ENCODE data around the gene LGR6.
"Not testable (repeated sequence)": the region's sequence is repeated elsewhere in the genome, so short reads cannot be mapped to it uniquely, and the experiment has no call there.

Gene LGR6

GRCh38 chr1:202242080-202242419 lies 48.5 kb downstream of the LGR6 start:
- no peak for DNase-seq
- no peak for ATAC-seq

- DNase-seq: no peak
- no peak for ATAC-seq
Observed at GRCh38 chr1:202243006-202243405, 49.4 kb downstream of the LGR6 start.

GRCh38 chr1:202244841-202245261 lies 51.3 kb downstream of the LGR6 start:
- no peak for DNase-seq
- no peak for ATAC-seq

GRCh38 chr1:202245391-202245790 lies 51.8 kb downstream of the LGR6 start:
- DNase-seq: no peak
- ATAC-seq: no peak

GRCh38 chr1:202247104-202247503 lies 53.5 kb downstream of the LGR6 start:
- no peak for ATAC-seq

GRCh38 chr1:202247837-202248795 lies 54.5 kb downstream of the LGR6 start:
- ATAC-seq: no peak
- no peak for DNase-seq

More at GRCh38 chr1:202247104-202247503, 53.5 kb downstream of the LGR6 start:
- DNase-seq: no peak

- no peak for DNase-seq
- no peak for ATAC-seq
Observed at GRCh38 chr1:202248861-202249260, 55.3 kb downstream of the LGR6 start.

GRCh38 chr1:202249436-202249835 lies 55.8 kb downstream of the LGR6 start:
- ATAC-seq (no peak), DNase-seq (no peak)

- no peak for ATAC-seq
- DNase-seq: no peak
Observed at GRCh38 chr1:202249846-202250245, 56.2 kb downstream of the LGR6 start.

- ATAC-seq (no peak), DNase-seq (no peak)
Observed at GRCh38 chr1:202250982-202251381, 57.4 kb downstream of the LGR6 start.

GRCh38 chr1:202251424-202252256 lies 58.0 kb downstream of the LGR6 start:
- DNase-seq: no peak
- ATAC-seq: no peak

GRCh38 chr1:202252271-202252670 lies 58.7 kb downstream of the LGR6 start:
- no peak for DNase-seq
- ATAC-seq: no peak

GRCh38 chr1:202254454-202255252 lies 61.1 kb downstream of the LGR6 start:
- ATAC-seq (no peak), DNase-seq (no peak)

- no peak for ATAC-seq
Observed at GRCh38 chr1:202255343-202255742, 61.7 kb downstream of the LGR6 start.

GRCh38 chr1:202259705-202260104 lies 66.1 kb downstream of the LGR6 start:
- no peak for ATAC-seq

More at GRCh38 chr1:202255343-202255742, 61.7 kb downstream of the LGR6 start:
- no peak for DNase-seq

GRCh38 chr1:202261209-202261958 lies 67.8 kb downstream of the LGR6 start:
- DNase-seq, ATAC-seq: not testable (repeated sequence)

More at GRCh38 chr1:202259705-202260104, 66.1 kb downstream of the LGR6 start:
- no peak for DNase-seq

GRCh38 chr1:202263628-202264027 lies 70.0 kb downstream of the LGR6 start:
- DNase-seq (no peak), ATAC-seq (no peak)

GRCh38 chr1:202264300-202264699 lies 70.7 kb downstream of the LGR6 start:
- no peak for ATAC-seq
- DNase-seq: no peak

GRCh38 chr1:202264726-202265125 lies 71.1 kb downstream of the LGR6 start:
- no peak for DNase-seq
- no peak for ATAC-seq

- no peak for DNase-seq
- ATAC-seq: no peak
Observed at GRCh38 chr1:202266061-202266765, 72.6 kb downstream of the LGR6 start.

- ATAC-seq: no peak
- DNase-seq: no peak
Observed at GRCh38 chr1:202268032-202268431, 74.4 kb downstream of the LGR6 start.
